ENCODE measurements around the gene AGMO.

Gene AGMO

GRCh38 chr7:15166620-15167019 is 395.2 kb downstream of the AGMO start:
- no peak for DNase-seq (ENCODE audit: low read depth)
- no peak overlapping the region for H3K4me3 ChIP-seq (ENCODE audit: low read depth, low read length)
- TF ChIP-seq CTCF (IDR thresholded peaks at IDR 0.05; ENCODE audit: low read depth, low read length, missing control alignments), result no peak

GRCh38 chr7:15159261-15159660 is 402.6 kb downstream of the AGMO start:
- no peak overlapping the region for H3K4me3 ChIP-seq (ENCODE audit: low read depth, low read length)
- no peak for TF ChIP-seq CTCF (IDR thresholded peaks at IDR 0.05; ENCODE audit: low read depth, low read length, missing control alignments)
- no peak for DNase-seq (ENCODE audit: low read depth)

GRCh38 chr7:15158141-15158810 is 403.5 kb downstream of the AGMO start:
- H3K4me3 ChIP-seq (ENCODE audit: low read depth, low read length), result no peak overlapping the region
- TF ChIP-seq CTCF (IDR thresholded peaks at IDR 0.05; ENCODE audit: low read depth, low read length, missing control alignments), result no peak
- no peak for DNase-seq (ENCODE audit: low read depth)

All from GM12864 (cell line).